GM18907 (cell line): Measurements from ENCODE around the gene DGKH.
A peak's percentile ranks its signal among the peaks of the same experiment; 100 is the strongest.

ENCODE experiments used
- ATAC-seq: cut with Tn5 transposase; IDR thresholded peaks from one replicate; pipeline ENCODE4 v1.9.1; 2021; ENCODE audit warnings: mild to moderate bottlenecking, moderate library complexity; ENCODE audit not compliant: unreplicated experiment

DGKH gene

GRCh38 chr13:42048342-42048683 lies at the start of gene DGKH:
TSS of gene DGKH (plus strand) at chr13:42048648. CDS start at chr13:42048774, 126 bp downstream.
- ATAC-seq, result peak; percentile 36

GRCh38 chr13:42000846-42001245 lies 47.6 kb upstream of the DGKH start:
- ATAC-seq, result no peak

- no peak for ATAC-seq
These were observed 46.9 kb upstream of the DGKH start for GRCh38 chr13:42001580-42001979.

GRCh38 chr13:42002066-42002465 lies 46.4 kb upstream of the DGKH start:
- no peak for ATAC-seq

- no peak for ATAC-seq
These were observed 40.6 kb upstream of the DGKH start for GRCh38 chr13:42007844-42008243.

- no peak for ATAC-seq
These were observed 39.4 kb upstream of the DGKH start for GRCh38 chr13:42009057-42009456.

GRCh38 chr13:42011601-42012350 lies 36.7 kb upstream of the DGKH start:
- no peak for ATAC-seq

GRCh38 chr13:42014119-42014518 lies 34.3 kb upstream of the DGKH start:
- no peak for ATAC-seq

- no peak for ATAC-seq
These were observed 31.2 kb upstream of the DGKH start for GRCh38 chr13:42017264-42017663.

- ATAC-seq, result no peak
These were observed 26.6 kb upstream of the DGKH start for GRCh38 chr13:42021851-42022250.

GRCh38 chr13:42022336-42022735 lies 26.1 kb upstream of the DGKH start:
- no peak for ATAC-seq

GRCh38 chr13:42022796-42023493 lies 25.5 kb upstream of the DGKH start:
- no peak for ATAC-seq

GRCh38 chr13:42027286-42027685 lies 21.2 kb upstream of the DGKH start:
- ATAC-seq, result no peak

GRCh38 chr13:42028113-42028799 lies 20.2 kb upstream of the DGKH start:
- ATAC-seq, result no peak

- no peak for ATAC-seq
These were observed 12.4 kb upstream of the DGKH start for GRCh38 chr13:42035905-42036521.

GRCh38 chr13:42036711-42037110 lies 11.7 kb upstream of the DGKH start:
- ATAC-seq, result no peak

GRCh38 chr13:42038661-42039456 lies 9.6 kb upstream of the DGKH start:
- no peak for ATAC-seq

GRCh38 chr13:42039457-42039945 lies 8.9 kb upstream of the DGKH start:
- ATAC-seq, result peak; percentile 17

- peak; percentile 70 for ATAC-seq
These were observed 8.3 kb upstream of the DGKH start for GRCh38 chr13:42039946-42040729.

- no peak for ATAC-seq
These were observed 7.8 kb upstream of the DGKH start for GRCh38 chr13:42040730-42041010.
